ENCODE measurements around the gene SYNPR.
"Not testable (repeated sequence)": the region's sequence is repeated elsewhere in the genome, so short reads cannot be mapped to it uniquely, and the experiment has no call there.

Gene SYNPR

DNA sequence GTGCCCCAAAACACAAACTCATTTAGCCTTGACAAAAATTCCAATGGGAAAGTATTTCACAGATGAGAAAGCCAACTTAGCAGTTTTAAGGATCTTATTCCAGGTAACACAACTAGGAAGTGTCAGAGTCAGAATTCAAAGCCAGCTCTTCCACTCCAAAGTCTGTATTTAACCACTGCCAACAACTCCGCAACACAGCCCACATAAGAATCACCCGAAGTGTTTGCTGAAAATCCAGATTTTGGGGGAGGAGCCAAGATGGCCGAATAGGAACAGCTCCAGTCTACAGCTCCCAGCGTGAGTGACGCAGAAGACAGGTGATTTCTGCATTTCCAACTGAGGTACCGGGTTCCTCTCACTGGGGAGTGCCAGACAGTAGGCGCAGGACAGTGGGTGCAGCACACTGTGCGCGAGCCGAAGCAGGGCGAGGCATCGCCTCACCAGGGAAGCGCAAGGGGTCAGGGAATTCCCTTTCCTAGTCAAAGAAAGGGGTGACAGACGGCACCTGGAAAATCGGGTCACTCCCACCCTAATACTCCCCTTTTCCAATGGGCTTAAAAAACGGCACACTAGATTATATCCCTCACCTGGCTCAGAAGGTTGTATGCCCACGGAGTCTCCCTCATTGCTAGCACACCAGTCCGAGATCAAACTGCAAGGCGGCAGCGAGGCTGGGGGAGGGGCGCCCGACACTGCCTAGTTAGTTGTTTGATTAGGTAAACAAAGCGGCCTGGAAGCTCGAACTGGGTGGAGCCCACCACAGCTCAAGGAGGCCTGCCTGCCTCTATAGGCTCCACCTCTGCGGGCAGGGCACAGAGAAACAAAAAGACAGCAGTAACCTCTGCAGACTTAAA is 367.0 kb downstream of the SYNPR start:
- DNase-seq: not testable (repeated sequence)

DNA sequence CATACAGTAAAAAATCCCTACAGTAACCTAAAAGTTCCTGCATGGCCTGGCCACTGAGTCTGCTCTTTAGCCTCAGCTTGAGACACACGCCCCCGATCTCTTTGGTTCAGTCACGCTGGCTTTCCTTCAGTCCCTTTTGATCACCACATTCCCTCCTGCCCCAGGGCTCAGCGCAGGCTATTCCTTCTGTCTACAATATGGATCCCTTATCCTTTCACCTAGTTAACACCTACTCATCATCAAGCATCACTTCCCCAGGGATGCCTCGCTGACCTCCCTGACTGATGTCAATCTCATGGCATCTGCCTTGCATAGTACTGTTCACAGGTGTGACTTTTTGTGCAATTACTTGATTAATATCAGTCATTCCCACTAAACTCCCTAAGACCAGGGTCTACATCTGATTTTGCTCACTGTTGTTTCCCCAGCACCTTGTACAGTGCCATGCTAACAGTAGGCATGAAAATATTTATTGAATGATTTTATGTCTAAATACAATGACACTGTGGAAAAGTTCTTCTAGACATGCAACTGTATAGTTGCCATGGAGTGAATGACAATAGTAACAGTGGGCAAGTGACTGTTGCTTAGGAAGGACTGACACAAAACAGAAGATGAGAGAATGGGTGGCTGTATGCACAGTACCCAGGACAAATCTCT is 374.1 kb downstream of the SYNPR start, which contains the start of gene SNTN:
TSS of gene SNTN (plus strand) at position 610 of the 660 bp plus-strand sequence. CDS start at position 623, 13 bp downstream.
- no peak for DNase-seq

DNA sequence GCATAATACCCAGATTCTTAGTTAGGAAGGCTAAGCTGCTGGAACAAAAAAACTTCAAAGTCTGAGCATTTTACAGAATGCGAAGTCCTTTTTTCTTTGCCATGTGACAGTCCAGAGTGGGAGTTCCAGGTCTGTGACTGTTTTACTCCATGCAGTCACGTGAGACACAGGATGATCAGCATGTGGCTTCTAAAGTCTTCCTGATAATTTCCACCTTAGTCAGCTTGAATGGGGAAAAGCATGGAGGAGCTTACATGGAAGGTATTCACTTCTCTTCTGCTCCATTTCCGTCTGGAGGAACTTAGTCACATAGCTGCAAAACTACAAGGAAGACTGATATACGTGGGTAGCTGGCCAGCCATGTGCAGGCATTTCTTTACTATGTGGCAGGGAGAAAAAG is 376.1 kb downstream of the SYNPR start:
- no peak for DNase-seq

DNA sequence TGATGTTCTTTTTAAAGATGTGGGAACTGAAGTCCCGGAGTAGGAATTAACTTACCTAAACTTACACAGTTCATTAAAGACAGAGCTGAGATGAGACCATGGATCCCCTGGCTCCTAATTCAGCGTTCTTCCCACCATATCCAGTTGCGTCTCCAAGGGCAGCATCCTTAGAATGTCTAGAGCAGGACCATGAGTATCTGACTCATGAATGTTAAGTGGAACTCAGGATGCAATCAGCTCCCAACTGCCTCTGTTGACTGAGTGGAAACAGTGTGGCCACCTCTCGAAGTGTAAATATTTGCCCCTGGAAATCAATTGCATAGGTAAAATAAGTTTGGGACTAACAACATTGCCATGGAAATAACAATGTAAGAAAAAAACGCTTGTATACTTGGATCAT is 376.8 kb downstream of the SYNPR start:
- DNase-seq: no peak

DNA sequence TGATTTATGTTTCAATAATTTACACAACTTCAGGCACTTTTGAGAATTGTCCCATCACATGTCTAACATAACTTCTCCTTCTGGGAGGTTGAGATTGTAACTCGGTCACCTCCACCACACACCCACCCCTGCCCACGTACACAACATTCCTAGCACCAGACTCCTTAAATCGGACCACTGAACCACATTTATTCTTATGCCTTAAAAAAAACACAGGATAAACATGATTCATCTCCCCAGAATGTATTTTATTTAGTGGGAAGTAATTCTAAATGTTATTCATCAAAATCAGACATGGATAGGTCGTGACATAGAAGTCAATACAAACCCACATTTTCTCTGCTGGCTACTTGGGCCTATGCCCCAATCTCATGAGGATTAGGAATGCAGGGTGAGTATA is 377.4 kb downstream of the SYNPR start:
- no peak for DNase-seq

DNA sequence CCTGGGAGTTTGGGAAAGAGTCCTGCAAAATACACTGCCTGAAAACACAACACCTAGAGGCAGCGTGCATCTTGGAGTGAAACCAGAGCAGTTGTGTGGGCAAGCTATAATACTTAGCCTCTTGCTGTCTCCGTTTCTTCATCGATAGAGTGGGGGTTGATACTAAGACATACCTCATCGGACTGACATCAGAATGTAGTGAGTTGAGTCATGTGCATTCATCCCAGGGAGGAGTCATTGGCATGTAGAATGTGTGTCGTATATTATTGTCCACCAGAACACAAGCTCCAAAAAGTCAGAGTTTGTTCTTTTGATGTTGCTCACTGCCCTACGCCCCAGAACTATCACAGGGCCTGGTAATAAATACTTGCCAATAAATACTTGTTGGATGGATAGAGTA is 378.7 kb downstream of the SYNPR start:
- DNase-seq: no peak

DNA sequence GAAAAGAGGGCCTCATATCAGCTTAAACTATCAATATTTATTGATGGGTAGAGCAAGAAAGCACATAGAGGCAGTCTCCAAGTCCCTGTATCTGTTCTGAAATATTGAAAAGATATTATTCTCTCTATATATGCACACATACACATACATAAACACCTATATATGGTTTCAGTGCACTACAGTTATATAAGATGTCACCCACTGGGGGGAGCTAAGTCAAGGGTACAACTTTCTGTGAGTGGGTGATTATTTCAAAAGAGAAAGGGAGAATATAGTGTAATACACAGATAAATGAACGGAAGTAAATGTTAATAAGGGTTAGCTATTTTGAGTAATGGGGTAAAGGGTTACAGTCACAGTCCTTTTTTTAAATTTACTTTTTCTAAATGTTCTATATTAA is 383.1 kb downstream of the SYNPR start:
- no peak for DNase-seq

DNA sequence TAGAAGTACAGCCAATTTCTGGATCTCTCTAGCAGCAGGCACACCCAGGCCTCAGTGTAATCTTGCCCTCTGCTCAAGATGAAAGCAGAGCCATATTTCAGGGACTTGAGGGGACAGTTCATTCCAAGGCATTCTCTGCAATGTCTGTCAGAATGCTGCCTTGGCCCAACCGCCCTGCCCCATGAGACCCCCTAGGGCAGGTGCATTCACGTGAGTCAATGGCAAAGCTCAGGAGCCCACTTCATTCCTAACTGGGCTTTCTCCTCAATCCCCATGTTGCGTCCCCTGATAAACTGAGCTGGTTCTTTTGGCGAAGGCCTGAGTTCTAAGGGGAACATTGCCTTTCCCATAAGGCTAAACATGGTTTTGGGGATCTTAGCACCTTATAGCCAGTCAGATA is 383.9 kb downstream of the SYNPR start:
- no peak for DNase-seq

DNA sequence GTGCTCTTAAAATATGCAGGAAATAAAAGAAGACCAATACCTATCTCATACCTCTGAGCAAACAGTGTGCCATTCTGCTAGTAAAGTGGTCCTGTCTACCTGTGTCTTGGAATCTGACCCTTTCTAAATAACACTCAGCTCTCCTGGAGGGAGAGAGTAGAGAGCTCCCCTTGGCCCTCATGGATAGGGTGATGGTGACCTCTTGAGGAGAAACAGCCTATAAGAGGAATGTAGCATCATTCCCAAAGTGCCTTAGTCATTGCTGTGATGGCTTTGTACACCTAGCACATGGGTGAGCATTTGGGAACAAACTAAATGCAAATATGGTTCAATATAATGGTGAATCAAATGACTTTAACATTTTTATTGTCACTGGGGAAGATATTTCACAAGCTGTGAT is 384.4 kb downstream of the SYNPR start:
- DNase-seq: no peak

All from NCI-H2029 (cell line).